Choroid plexus epithelial cell (primary cell): Measurements from ENCODE around the gene ANKH.
"Not testable (repeated sequence)": the region's sequence is repeated elsewhere in the genome, so short reads cannot be mapped to it uniquely, and the experiment has no call there.

Experiments
- DNase-seq: peaks from one replicate; pipeline ENCODE4 v3.0.0-alpha.2; 2010; ENCODE audit warnings: low read depth
- H3K4me3 ChIP-seq: 2 replicates; pipeline ENCODE4 v1.5.1; 2011; ENCODE audit warnings: low read depth, mild to moderate bottlenecking, control low read depth, low read length, moderate library complexity
- TF ChIP-seq, protein P1 (sequence below): conservative IDR thresholded peaks from 2 replicates; pipeline ENCODE4 v1.5.1; 2011; ENCODE audit warnings: low read depth, mild to moderate bottlenecking, control low read depth, inconsistent platforms, low read length, moderate library complexity

Gene ANKH

GRCh38 chr5:14871214-14872069, at the start of gene ANKH:
Gene ANKH, minus strand, starts transcription at chr5:14871778. Its CDS starts 331 bp downstream, at chr5:14871447.
- peak; percentile 74 for DNase-seq
- TF ChIP-seq, protein P1, sequence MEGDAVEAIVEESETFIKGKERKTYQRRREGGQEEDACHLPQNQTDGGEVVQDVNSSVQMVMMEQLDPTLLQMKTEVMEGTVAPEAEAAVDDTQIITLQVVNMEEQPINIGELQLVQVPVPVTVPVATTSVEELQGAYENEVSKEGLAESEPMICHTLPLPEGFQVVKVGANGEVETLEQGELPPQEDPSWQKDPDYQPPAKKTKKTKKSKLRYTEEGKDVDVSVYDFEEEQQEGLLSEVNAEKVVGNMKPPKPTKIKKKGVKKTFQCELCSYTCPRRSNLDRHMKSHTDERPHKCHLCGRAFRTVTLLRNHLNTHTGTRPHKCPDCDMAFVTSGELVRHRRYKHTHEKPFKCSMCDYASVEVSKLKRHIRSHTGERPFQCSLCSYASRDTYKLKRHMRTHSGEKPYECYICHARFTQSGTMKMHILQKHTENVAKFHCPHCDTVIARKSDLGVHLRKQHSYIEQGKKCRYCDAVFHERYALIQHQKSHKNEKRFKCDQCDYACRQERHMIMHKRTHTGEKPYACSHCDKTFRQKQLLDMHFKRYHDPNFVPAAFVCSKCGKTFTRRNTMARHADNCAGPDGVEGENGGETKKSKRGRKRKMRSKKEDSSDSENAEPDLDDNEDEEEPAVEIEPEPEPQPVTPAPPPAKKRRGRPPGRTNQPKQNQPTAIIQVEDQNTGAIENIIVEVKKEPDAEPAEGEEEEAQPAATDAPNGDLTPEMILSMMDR = peak; percentile 24
- H3K4me3 ChIP-seq = peak within 1 kb of the TSS; percentile 77

- TF ChIP-seq, protein P1 = no peak
- no peak for DNase-seq
- H3K4me3 ChIP-seq = no peak overlapping the region
Measured at GRCh38 chr5:14920121-14920520, 48.5 kb upstream of the ANKH start.

DNA sequence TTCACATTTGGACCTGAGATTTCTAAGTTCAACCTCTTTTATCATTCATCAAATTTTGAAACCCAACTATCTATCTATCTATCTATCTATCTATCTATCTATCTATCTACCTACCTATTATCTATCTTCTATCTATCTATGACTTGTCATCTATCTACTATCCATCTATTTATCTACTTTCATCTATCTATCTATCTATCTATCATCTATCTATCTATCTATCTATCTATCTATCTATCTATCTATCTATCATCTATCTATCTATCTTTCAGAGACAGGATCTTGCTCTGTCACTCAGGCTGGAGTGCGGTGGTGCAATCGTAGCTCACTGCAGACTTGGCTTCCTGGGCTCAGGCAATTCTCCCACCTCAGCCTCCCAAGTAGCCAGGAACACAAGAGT, 47.5 kb upstream of the ANKH start:
- not testable (repeated sequence) for H3K4me3 ChIP-seq, DNase-seq

GRCh38 chr5:14917719-14918118, 46.1 kb upstream of the ANKH start:
- TF ChIP-seq, protein P1 = no peak
- no peak for DNase-seq
- H3K4me3 ChIP-seq = no peak overlapping the region

DNA sequence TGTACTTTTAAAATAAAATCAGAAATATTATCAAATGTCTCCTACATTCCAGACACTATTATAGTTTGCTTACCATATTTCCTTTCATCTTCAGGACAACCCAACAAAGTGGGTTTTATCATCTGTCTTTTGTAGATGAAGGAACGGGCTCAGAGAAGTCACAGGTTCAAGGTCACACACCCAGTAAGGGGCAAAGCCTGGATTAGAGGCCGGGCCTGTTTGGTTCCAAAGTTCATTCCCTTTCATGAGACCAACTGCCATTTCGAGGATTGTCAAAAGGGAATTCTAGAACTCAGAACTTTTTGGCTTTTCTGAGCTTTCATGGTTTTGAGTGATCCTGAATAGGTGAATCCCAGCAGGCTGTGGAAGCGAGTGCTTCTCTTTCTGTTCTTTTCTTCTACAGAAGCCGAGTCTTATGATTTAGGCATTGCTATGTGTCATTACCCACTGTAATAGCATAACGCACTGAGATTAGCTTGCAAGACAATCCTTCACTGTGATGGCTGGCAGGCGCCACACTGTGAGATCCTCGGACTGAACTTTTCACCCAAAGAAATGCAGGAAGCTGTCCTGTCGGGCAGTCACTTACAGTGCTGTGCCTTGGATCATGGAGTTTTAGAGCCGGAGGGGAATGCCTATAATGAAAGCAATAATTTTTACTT, 43.8 kb upstream of the ANKH start:
- DNase-seq = peak; percentile 73

DNA sequence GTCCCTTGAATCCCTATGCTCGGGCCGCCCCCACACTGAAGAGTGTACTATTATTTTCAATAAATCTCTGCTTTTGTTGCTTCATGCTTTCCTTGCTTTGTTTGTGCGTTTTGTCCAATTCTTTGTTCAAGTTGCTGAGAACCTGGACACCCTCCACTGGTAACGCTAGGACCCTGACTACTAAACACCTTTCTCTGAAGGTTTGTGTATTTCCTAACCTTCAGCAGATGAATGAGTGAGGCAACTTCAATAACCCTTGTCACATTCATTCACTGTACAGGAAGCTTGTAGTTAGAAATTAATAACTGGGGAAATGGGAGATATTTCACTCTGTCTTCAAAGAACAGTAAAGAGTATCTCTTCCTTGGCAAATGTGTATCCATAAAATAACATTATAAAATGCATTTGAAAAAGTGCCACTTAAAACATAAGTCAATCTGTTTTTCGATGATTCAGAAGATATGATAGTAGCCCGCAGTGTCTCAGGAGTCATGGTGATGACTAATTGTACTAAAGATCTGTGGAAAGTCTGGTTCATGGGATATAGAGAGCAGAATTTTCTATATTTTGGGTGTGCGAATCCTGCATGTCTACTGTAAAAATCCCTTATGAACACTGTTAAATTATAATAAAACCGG, 43.2 kb upstream of the ANKH start:
- TF ChIP-seq, protein P1 = no peak
- peak; percentile 77 for DNase-seq
- H3K4me3 ChIP-seq = no peak overlapping the region

More for the DNA sequence above, 43.8 kb upstream of the ANKH start:
- no peak overlapping the region for H3K4me3 ChIP-seq
- TF ChIP-seq, protein P1 = no peak

GRCh38 chr5:14914193-14914592, 42.6 kb upstream of the ANKH start:
- TF ChIP-seq, protein P1 = no peak
- DNase-seq = no peak
- H3K4me3 ChIP-seq = no peak overlapping the region
